SK-N-MC (cell line): ENCODE data around the gene DPAGT1.

Experiments used
- DNase-seq: peaks from one replicate; pipeline ENCODE4 v3.0.0-alpha.2; 2011; ENCODE audit warnings: low read depth, low spot score
- H3K27ac ChIP-seq: fragments of 200-600 bp; sonication (generic); 2 replicates; pipeline ENCODE4 v1.5.1; 2016; ENCODE audit warnings: mixed run types
- H3K36me3 ChIP-seq: fragments of 200-600 bp; sonication (generic); 2 replicates; pipeline ENCODE4 v1.6.1; 2017; ENCODE audit warnings: antibody characterized with exemption, low read length, mixed read lengths; ENCODE audit not compliant: insufficient read depth
- H3K4me3 ChIP-seq: fragments of 200-600 bp; sonication (generic); 2 replicates; pipeline ENCODE4 v1.5.1; 2016
- H3K9ac ChIP-seq: fragments of 200-600 bp; sonication (generic); 2 replicates; pipeline ENCODE4 v1.8.0; 2017; ENCODE audit warnings: mixed run types, mixed read lengths; ENCODE audit not compliant: insufficient read length
- H3K9me3 ChIP-seq: fragments of 200-600 bp; sonication (generic); 2 replicates; pipeline ENCODE4 v1.6.1; 2017; ENCODE audit warnings: low read depth, mild to moderate bottlenecking, antibody characterized with exemption, low read length, moderate library complexity, mixed read lengths
- EZH2 ChIP-seq: fragments of 200-600 bp; sonication (generic); IDR thresholded peaks from one replicate; pipeline ENCODE4 v1.6.1; 2017; ENCODE audit warnings: antibody characterized with exemption
- FOXP2 ChIP-seq: optimal IDR thresholded peaks from 2 replicates; pipeline ENCODE3; 2011; ENCODE audit warnings: mild to moderate bottlenecking, moderate library complexity; ENCODE audit not compliant: insufficient read depth; ENCODE audit errors: extremely low read length, control extremely low read depth
- POLR2AphosphoS5 ChIP-seq: IDR thresholded peaks from 2 replicates; pipeline ENCODE4 v1.6.1; 2012; ENCODE audit warnings: mild to moderate bottlenecking, low read depth, low read length, borderline replicate concordance

The DPAGT1 gene

GRCh38 chr11:119057000-119057769 is 44.5 kb downstream of the DPAGT1 start, which contains the start of gene HYOU1:
Gene HYOU1, minus strand, starts transcription at chr11:119057205. Its CDS starts 1,045 bp downstream, at chr11:119056160.
- peak; percentile 80; the same call in 1 of the 2 replicates for TF ChIP-seq POLR2AphosphoS5
- no peak for TF ChIP-seq FOXP2
- no peak for TF ChIP-seq EZH2

GRCh38 chr11:119056421-119056999 is 45.1 kb downstream of the DPAGT1 start:
- TF ChIP-seq POLR2AphosphoS5, result no peak
- TF ChIP-seq EZH2, result no peak
- no peak for TF ChIP-seq FOXP2
- no peak for DNase-seq
- Histone ChIP-seq H3K27ac (peak overlapping the region; percentile 64; the same call in 1 of the 2 replicates), H3K4me3 (peak overlapping the region; percentile 95), H3K36me3 (peaks cover 37% of the 10 kb centered on the region), H3K9me3 (no peaks in the 10 kb centered on the region), H3K9ac (peak overlapping the region; percentile 91)

More at GRCh38 chr11:119057000-119057769, 44.5 kb downstream of the DPAGT1 start, which contains the start of gene HYOU1:
- Histone ChIP-seq H3K36me3 (peaks cover 30% of the 10 kb centered on the region), H3K4me3 (peak within 1 kb of the TSS; percentile 95), H3K27ac (peak within 1 kb of the TSS; percentile 64; the same call in 1 of the 2 replicates), H3K9me3 (no peaks in the 10 kb centered on the region), H3K9ac (peak within 1 kb of the TSS; percentile 91)
- peak; percentile 57 for DNase-seq

- Histone ChIP-seq H3K9me3 (no peaks in the 10 kb centered on the region), H3K4me3 (peak overlapping the region; percentile 95), H3K9ac (peak overlapping the region; percentile 91), H3K36me3 (peaks cover 43% of the 10 kb centered on the region), H3K27ac (no peak overlapping the region)
- TF ChIP-seq FOXP2 (no peak), EZH2 (no peak), POLR2AphosphoS5 (no peak)
- DNase-seq, result no peak
Observed at GRCh38 chr11:119055901-119056300, 45.8 kb downstream of the DPAGT1 start.

GRCh38 chr11:119054418-119054817 is 47.2 kb downstream of the DPAGT1 start:
- H3K4me3 ChIP-seq, result no peak overlapping the region
- no peak for TF ChIP-seq POLR2AphosphoS5
- TF ChIP-seq EZH2, result no peak
- no peak for TF ChIP-seq FOXP2
- no peak for DNase-seq
- no peak overlapping the region for H3K9ac ChIP-seq
- H3K27ac ChIP-seq, result no peak overlapping the region
- H3K9me3 ChIP-seq, result no peaks in the 10 kb centered on the region
- H3K36me3 ChIP-seq, result peaks cover 51% of the 10 kb centered on the region

GRCh38 chr11:119052163-119052814 is 49.4 kb downstream of the DPAGT1 start:
- DNase-seq, result no peak
- Histone ChIP-seq H3K27ac (no peak overlapping the region), H3K9me3 (no peaks in the 10 kb centered on the region), H3K36me3 (peaks cover 72% of the 10 kb centered on the region), H3K9ac (no peak overlapping the region), H3K4me3 (no peak overlapping the region)
- TF ChIP-seq POLR2AphosphoS5 (no peak), EZH2 (no peak), FOXP2 (no peak)

GRCh38 chr11:119051440-119052162 is 50.1 kb downstream of the DPAGT1 start:
- Histone ChIP-seq H3K9ac (no peak overlapping the region), H3K27ac (no peak overlapping the region), H3K36me3 (peaks cover 76% of the 10 kb centered on the region)

GRCh38 chr11:119049081-119049480 is 52.6 kb downstream of the DPAGT1 start:
- DNase-seq, result no peak
- no peak overlapping the region for H3K4me3 ChIP-seq
- H3K9ac ChIP-seq, result no peak overlapping the region
- no peaks in the 10 kb centered on the region for H3K9me3 ChIP-seq
- TF ChIP-seq FOXP2 (no peak), POLR2AphosphoS5 (no peak), EZH2 (no peak)
- no peak overlapping the region for H3K27ac ChIP-seq
- peaks cover 75% of the 10 kb centered on the region for H3K36me3 ChIP-seq

More at GRCh38 chr11:119051440-119052162, 50.1 kb downstream of the DPAGT1 start:
- Histone ChIP-seq H3K9me3 (no peaks in the 10 kb centered on the region), H3K4me3 (no peak overlapping the region)
- no peak for DNase-seq
- TF ChIP-seq EZH2 (no peak), POLR2AphosphoS5 (no peak), FOXP2 (no peak)
